A549 (cell line): Measurements from ENCODE around the gene OXTR. TPM values are rescaled to one million over a fixed set of nuclear protein-coding genes. Genes with fewer than 3 reads are reported as not detected.

Experiments used
- ATAC-seq, 2 experiments: fragments of 200-7000 bp in 1 of 2; fragments of >200 bp in 1 of 2; cut with Nextera tagmentation in 1 of 2; cut with Tn5 transposase in 1 of 2; 3 replicates each; pipeline versions ENCODE4 v1.8.0 to v1.9.1; 2018 to 2020; ENCODE audit warnings: mild to moderate bottlenecking in 1 of 2, moderate library complexity in 1 of 2
- CTCF ChIA-PET: fragments of 300-600 bp; sonication (Branson Sonifier 250); formaldehyde crosslinking; extraction: SDS; loops from one replicate; lab custom pipeline; 2021; ENCODE audit warnings: antibody characterized with exemption, inconsistent platforms; lab: Yijun Ruan, JAX
- POLR2A ChIA-PET: fragments of 350-600 bp; formaldehyde crosslinking; extraction: SDS; loops from one replicate; lab custom pipeline; 2021; ENCODE audit warnings: antibody characterized with exemption, inconsistent platforms; lab: Yijun Ruan, JAX
- DNase-seq, 2 experiments: peaks; one replicate each; pipeline versions ENCODE4 v3.0.0 to v3.0.0-alpha.2; 2011 to 2016; ENCODE audit warnings: low read depth in 1 of 2, low spot score in 1 of 2
- FAIRE-seq: peaks from 2 replicates; lab custom pipeline; 2011; peaks lifted over from hg19 to GRCh38; lab: Jason Lieb, UNC
- H3K27ac ChIP-seq, 2 experiments: fragments of >200 bp; sonication (Bioruptor Twin); formaldehyde crosslinking; 3 replicates each; pipeline ENCODE4 v1.5.1; 2016 to 2017
- H3K4me1 ChIP-seq: fragments of >200 bp; sonication (Bioruptor Twin); formaldehyde crosslinking; 3 replicates; pipeline ENCODE4 v1.6.1; 2016
- H3K4me2 ChIP-seq: fragments of >200 bp; sonication (Bioruptor Twin); formaldehyde crosslinking; 3 replicates; pipeline ENCODE4 v1.6.1; 2016
- H3K4me3 ChIP-seq: fragments of >200 bp; sonication (Bioruptor Twin); formaldehyde crosslinking; 3 replicates; pipeline ENCODE4 v1.5.1; 2016
- H3K9me3 ChIP-seq: fragments of >200 bp; sonication (Bioruptor Twin); formaldehyde crosslinking; 3 replicates; pipeline ENCODE4 v1.6.1; 2016
- BHLHE40 ChIP-seq: IDR thresholded peaks from 2 replicates; pipeline ENCODE4 v1.6.1; 2012; ENCODE audit warnings: low read depth, low read length, inconsistent platforms
- CHD2 ChIP-seq: fragments of 150-350 bp; IDR thresholded peaks from 2 replicates; pipeline ENCODE4 v1.6.1; 2014; ENCODE audit warnings: low read length; ENCODE audit not compliant: partially characterized antibody
- CHD4 ChIP-seq: fragments of 200-600 bp; sonication (generic); IDR thresholded peaks from 2 replicates; pipeline ENCODE4 v1.6.1; 2016; ENCODE audit warnings: antibody characterized with exemption, mild to moderate bottlenecking, borderline replicate concordance
- FOSB ChIP-seq: fragments of 250-450 bp; sonication (Bioruptor Pico); IDR thresholded peaks from 2 replicates; pipeline ENCODE4 v1.5.0; 2020; ENCODE audit warnings: mild to moderate bottlenecking, moderate library complexity
- FOXS1 ChIP-seq: fragments of 250-450 bp; sonication (Bioruptor Pico); IDR thresholded peaks from 2 replicates; pipeline ENCODE4 v1.5.0; 2020; ENCODE audit warnings: mild to moderate bottlenecking, moderate library complexity
- HOXA7 ChIP-seq: fragments of 250-450 bp; sonication (Bioruptor Pico); IDR thresholded peaks from 2 replicates; pipeline ENCODE4 v1.5.0; 2020; ENCODE audit warnings: mild to moderate bottlenecking, moderate library complexity
- JUN ChIP-seq, 2 experiments: fragments of >200 bp; sonication (Bioruptor Twin); formaldehyde crosslinking; IDR thresholded peaks; 2 replicates in 1 of 2; 3 replicates in 1 of 2; pipeline ENCODE4 v1.6.1; 2016 to 2017
- MAFK ChIP-seq: fragments of 450-650 bp; IDR thresholded peaks from 2 replicates; pipeline ENCODE4 v1.6.1; 2014; ENCODE audit not compliant: partially characterized antibody
- NFE2L2 ChIP-seq: fragments of 150-350 bp; conservative IDR thresholded peaks from 2 replicates; pipeline ENCODE4 v1.6.1; 2014; ENCODE audit warnings: low read length
- NR3C1 ChIP-seq: fragments of >200 bp; sonication (Bioruptor Twin); formaldehyde crosslinking; IDR thresholded peaks from 3 replicates; pipeline ENCODE4 v1.6.1; 2017
- PHF8 ChIP-seq: fragments of 200-600 bp; sonication (generic); IDR thresholded peaks from 2 replicates; pipeline ENCODE4 v1.6.1; 2016; ENCODE audit warnings: low read depth, mild to moderate bottlenecking, antibody characterized with exemption, moderate library complexity, borderline replicate concordance
- POLR2A ChIP-seq: IDR thresholded peaks from 2 replicates; pipeline ENCODE4 v1.6.1; 2012; ENCODE audit warnings: mild to moderate bottlenecking, low read length
- POLR2AphosphoS2 ChIP-seq: conservative IDR thresholded peaks from 2 replicates; pipeline ENCODE4 v1.6.1; 2012; ENCODE audit warnings: low read length, improper control_type of control experiment, inconsistent platforms
- RARB ChIP-seq: fragments of 250-450 bp; sonication (Bioruptor Pico); IDR thresholded peaks from 2 replicates; pipeline ENCODE4 v1.8.0; 2021; ENCODE audit warnings: mild to moderate bottlenecking, moderate library complexity
- RNF2 ChIP-seq: fragments of 200-600 bp; sonication (generic); IDR thresholded peaks from 2 replicates; pipeline ENCODE4 v1.6.1; 2016; ENCODE audit warnings: low read depth, mild to moderate bottlenecking, antibody characterized with exemption, moderate library complexity, borderline replicate concordance
- TP53 ChIP-seq: fragments of 250-450 bp; sonication (Bioruptor Pico); IDR thresholded peaks from 2 replicates; pipeline ENCODE4 v1.5.0; 2021; ENCODE audit warnings: mild to moderate bottlenecking, moderate library complexity
- ZC3H11A ChIP-seq: fragments of 450-650 bp; IDR thresholded peaks from 2 replicates; pipeline ENCODE4 v1.6.1; 2014; ENCODE audit warnings: antibody characterized with exemption, mild to moderate bottlenecking
- ZFP36 ChIP-seq: fragments of 450-650 bp; IDR thresholded peaks from 2 replicates; pipeline ENCODE4 v1.6.1; 2014; ENCODE audit warnings: borderline replicate concordance; ENCODE audit not compliant: partially characterized antibody
- ZSCAN20 ChIP-seq: fragments of 250-450 bp; sonication (Bioruptor Pico); IDR thresholded peaks from 2 replicates; pipeline ENCODE4 v1.8.0; 2022; ENCODE audit warnings: mild to moderate bottlenecking, moderate library complexity
- WGBS: methylation state at CpG from one replicate; pipeline ENCODE4 v1.1.6; 2017; ENCODE audit errors: missing lambda C conversion rate; 5-methylcytosine and 5-hydroxymethylcytosine counted together
- polyA plus RNA-seq, 4 experiments: library from polyadenylated mRNA; depleted of rRNA in 3 of 4; stranded (reverse); fragments of >200 nt; fragmentation: RNase III in 1 of 4; extraction: RNeasy Plus Mini Kit Qiagen cat#74134 plus additional on column Dnase treatment in 1 of 4; gene quantifications; 2 replicates in 3 of 4; 3 replicates in 1 of 4; pipeline ENCODE4 v1.2.3, GENCODE V29; 2011 to 2017
- TF ChIP-seq, protein P1 (sequence below): fragments of 250-450 bp; sonication (Bioruptor Pico); IDR thresholded peaks from 2 replicates; pipeline ENCODE4 v1.5.0; 2021; ENCODE audit warnings: mild to moderate bottlenecking, moderate library complexity, borderline replicate concordance
- TF ChIP-seq, protein P2 (sequence below): fragments of 150-350 bp; IDR thresholded peaks from 2 replicates; pipeline ENCODE4 v1.6.1; 2014; ENCODE audit warnings: low read depth, mild to moderate bottlenecking, low read length
- TF ChIP-seq, protein P3 (sequence below): fragments of 200-600 bp; sonication (generic); IDR thresholded peaks from 2 replicates; pipeline ENCODE4 v1.6.1; 2016; ENCODE audit warnings: antibody characterized with exemption, mild to moderate bottlenecking, moderate library complexity
- TF ChIP-seq, protein P4 (sequence below): fragments of >200 bp; sonication (Bioruptor Twin); formaldehyde crosslinking; IDR thresholded peaks from 3 replicates; pipeline ENCODE4 v1.5.1; 2016

OXTR gene
- polyA plus RNA-seq, 2 of the 4 experiments (the other 2 are of a cell fraction): 2.1 to 2.4 TPM

DNA sequence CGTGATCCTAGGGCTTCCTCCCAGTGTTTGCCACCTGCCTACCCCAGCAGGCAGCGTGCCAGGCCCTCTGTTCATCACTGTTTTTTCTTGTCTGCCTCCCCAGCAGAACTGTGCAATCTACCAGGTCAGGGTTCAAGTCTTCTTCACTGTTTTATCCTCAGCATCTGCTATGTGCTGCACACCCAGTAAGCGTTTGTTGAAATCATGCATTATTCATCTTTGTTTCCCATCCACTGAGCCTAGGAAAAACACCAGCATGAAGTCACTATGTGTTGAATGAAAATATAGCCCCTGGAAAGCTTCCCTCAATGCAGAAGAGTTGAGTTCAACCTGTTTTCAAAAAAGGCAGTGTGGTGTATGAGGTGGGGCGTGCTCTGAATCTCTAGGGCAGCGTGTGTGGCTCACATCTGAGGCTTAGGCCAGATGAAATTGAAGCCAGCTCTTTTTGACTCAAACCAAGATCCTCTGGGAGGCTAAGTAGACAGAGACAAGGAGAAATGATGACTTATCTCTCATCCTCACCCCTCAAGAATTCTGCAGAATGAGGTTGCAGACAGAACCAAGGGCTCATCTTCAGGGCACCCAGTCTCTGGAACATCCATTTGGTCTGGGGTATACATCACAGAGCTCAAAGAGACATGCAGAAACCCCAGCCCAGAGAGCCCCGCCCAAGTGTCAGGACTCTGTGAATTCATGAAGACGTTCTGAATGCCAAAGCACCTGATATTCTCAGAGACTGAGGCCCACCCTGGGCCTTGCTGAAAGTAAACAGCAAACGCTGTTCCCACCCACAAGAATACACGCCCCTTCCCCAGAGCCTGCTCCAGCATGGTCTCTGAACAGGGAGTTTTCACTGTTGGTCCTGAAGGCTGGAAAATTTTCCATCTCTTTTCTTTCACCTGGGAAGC is 41.6 kb downstream of the OXTR start:
- WGBS: 78% methylated on average over 9 of the region's 9 CpGs
- Histone ChIP-seq H3K4me2 (no peak overlapping the region), H3K4me3 (no peak overlapping the region), H3K9me3 (peaks cover 9% of the 10 kb centered on the region; the same call in 2 of the 3 replicates), H3K4me1 (peaks cover 10% of the 10 kb centered on the region; the same call in 2 of the 3 replicates), H3K27ac (no peak overlapping the region)
- FAIRE-seq (no peak), ATAC-seq (no peak), DNase-seq (no peak)
- TF ChIP-seq ZFP36 (no peak), POLR2AphosphoS2 (no peak), FOXS1 (CRISPR knock-in tag) (no peak), RNF2 (no peak), CHD2 (no peak), TP53 (no peak), PHF8 (no peak), ZC3H11A (no peak), HOXA7 (CRISPR knock-in tag) (no peak), JUN (IDR thresholded peaks at IDR 0.05) (no peak), POLR2A (no peak), BHLHE40 (no peak)
- TF ChIP-seq, protein P1, sequence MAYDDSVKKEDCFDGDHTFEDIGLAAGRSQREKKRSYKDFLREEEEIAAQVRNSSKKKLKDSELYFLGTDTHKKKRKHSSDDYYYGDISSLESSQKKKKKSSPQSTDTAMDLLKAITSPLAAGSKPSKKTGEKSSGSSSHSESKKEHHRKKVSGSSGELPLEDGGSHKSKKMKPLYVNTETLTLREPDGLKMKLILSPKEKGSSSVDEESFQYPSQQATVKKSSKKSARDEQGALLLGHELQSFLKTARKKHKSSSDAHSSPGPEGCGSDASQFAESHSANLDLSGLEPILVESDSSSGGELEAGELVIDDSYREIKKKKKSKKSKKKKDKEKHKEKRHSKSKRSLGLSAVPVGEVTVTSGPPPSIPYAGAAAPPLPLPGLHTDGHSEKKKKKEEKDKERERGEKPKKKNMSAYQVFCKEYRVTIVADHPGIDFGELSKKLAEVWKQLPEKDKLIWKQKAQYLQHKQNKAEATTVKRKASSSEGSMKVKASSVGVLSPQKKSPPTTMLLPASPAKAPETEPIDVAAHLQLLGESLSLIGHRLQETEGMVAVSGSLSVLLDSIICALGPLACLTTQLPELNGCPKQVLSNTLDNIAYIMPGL (CRISPR knock-in tag): no peak
- ChIA-PET CTCF (interaction anchor here (0.7 to 1.1 kb wide), 2 partner anchors 15 to 41 kb away, joined by 4 to 5 read pairs; partner anchors contain the start of gene OXTR), POLR2A (no interaction called here)

DNA sequence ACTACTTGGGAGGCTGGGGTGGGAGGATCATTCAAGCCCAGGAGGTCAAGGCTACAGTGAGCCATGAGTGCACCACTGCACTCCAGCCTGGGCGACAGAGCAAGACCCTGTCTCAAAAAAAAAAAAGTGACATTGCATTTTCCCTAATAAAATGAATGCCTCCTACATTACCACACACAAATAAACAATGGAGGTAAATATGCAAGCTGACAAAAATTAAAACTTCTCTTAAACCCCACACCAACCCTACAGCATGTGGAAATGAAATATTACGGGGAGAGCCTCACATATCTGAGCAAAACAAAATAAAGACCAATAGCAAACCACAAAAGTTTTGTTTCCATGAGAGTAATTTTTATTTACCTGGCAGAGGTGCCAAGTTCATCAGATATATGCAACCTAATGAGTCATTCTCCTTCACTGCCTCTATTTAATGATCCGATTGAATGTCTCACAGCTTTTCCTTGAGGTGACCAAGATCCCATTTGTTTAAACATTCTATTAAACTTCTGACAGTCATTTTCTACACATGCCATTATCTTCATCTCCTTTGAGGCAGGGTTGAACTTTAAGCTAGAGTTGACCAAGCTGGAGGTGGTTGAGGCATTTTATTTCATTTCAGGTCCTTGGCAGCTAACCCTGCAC is 45.2 kb downstream of the OXTR start:
- Histone ChIP-seq H3K9me3 (peaks cover 9% of the 10 kb centered on the region; the same call in 2 of the 3 replicates), H3K27ac (no peak overlapping the region), H3K4me2 (peak overlapping the region; percentile 8; the same call in 1 of the 3 replicates), H3K4me3 (no peak overlapping the region), H3K4me1 (peaks cover 10% of the 10 kb centered on the region; the same call in 2 of the 3 replicates)
- ChIA-PET CTCF (interaction anchor here (0.7 to 2.6 kb wide), 6 partner anchors 9 to 45 kb away, joined by 3 to 11 read pairs (median 4); partner anchors contain the start of genes CAV3 and OXTR), POLR2A (no interaction called here)
- ATAC-seq (no peak), DNase-seq (no peak), FAIRE-seq (no peak)
- WGBS: 70% methylated on average over 3 of the region's 3 CpGs
- peak; percentile 73 for TF ChIP-seq MAFK
- TF ChIP-seq CHD4: no peak

DNA sequence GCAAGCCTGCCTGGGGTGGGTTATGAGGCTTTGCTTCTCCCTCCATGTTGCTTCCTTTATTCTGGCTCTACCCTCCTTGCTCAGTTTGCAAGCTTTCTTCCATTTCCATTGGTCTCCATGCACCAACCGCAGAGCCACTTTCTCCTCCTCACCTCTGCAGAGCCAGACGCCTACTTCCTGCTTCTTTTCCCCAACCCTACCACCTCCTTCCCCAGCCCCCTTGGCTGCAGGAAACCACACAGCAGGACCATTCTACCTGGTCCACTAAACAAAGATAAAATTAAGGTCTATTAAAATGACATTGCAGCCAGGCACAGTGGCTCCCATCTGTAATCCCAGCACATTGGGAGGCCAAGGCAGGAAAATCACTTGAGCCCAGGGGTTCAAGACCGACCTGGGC is 45.8 kb downstream of the OXTR start:
- DNase-seq (no peak), FAIRE-seq (no peak), ATAC-seq (no peak)
- Histone ChIP-seq H3K27ac (no peak overlapping the region), H3K9me3 (peaks cover 9% of the 10 kb centered on the region; the same call in 2 of the 3 replicates), H3K4me3 (no peak overlapping the region), H3K4me2 (no peak overlapping the region), H3K4me1 (peaks cover 10% of the 10 kb centered on the region; the same call in 2 of the 3 replicates)
- POLR2A ChIA-PET: no interaction called here
- WGBS: 81% methylated on average over 3 of the region's 3 CpGs
- CTCF ChIA-PET: interaction anchor here (0.8 to 2.0 kb wide), 5 partner anchors 8 to 46 kb away, joined by 3 to 6 read pairs (median 5); partner anchors contain the start of genes CAV3 and OXTR
- TF ChIP-seq FOSB (no peak), ZSCAN20 (CRISPR knock-in tag) (no peak), RARB (CRISPR knock-in tag) (no peak), NR3C1 (no peak), POLR2A (no peak), NFE2L2 (no peak), CHD4 (no peak)
- TF ChIP-seq, protein P2, sequence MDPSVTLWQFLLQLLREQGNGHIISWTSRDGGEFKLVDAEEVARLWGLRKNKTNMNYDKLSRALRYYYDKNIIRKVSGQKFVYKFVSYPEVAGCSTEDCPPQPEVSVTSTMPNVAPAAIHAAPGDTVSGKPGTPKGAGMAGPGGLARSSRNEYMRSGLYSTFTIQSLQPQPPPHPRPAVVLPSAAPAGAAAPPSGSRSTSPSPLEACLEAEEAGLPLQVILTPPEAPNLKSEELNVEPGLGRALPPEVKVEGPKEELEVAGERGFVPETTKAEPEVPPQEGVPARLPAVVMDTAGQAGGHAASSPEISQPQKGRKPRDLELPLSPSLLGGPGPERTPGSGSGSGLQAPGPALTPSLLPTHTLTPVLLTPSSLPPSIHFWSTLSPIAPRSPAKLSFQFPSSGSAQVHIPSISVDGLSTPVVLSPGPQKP: no peak
- TF ChIP-seq, protein P3, sequence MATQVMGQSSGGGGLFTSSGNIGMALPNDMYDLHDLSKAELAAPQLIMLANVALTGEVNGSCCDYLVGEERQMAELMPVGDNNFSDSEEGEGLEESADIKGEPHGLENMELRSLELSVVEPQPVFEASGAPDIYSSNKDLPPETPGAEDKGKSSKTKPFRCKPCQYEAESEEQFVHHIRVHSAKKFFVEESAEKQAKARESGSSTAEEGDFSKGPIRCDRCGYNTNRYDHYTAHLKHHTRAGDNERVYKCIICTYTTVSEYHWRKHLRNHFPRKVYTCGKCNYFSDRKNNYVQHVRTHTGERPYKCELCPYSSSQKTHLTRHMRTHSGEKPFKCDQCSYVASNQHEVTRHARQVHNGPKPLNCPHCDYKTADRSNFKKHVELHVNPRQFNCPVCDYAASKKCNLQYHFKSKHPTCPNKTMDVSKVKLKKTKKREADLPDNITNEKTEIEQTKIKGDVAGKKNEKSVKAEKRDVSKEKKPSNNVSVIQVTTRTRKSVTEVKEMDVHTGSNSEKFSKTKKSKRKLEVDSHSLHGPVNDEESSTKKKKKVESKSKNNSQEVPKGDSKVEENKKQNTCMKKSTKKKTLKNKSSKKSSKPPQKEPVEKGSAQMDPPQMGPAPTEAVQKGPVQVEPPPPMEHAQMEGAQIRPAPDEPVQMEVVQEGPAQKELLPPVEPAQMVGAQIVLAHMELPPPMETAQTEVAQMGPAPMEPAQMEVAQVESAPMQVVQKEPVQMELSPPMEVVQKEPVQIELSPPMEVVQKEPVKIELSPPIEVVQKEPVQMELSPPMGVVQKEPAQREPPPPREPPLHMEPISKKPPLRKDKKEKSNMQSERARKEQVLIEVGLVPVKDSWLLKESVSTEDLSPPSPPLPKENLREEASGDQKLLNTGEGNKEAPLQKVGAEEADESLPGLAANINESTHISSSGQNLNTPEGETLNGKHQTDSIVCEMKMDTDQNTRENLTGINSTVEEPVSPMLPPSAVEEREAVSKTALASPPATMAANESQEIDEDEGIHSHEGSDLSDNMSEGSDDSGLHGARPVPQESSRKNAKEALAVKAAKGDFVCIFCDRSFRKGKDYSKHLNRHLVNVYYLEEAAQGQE: no peak
- TF ChIP-seq, protein P4, sequence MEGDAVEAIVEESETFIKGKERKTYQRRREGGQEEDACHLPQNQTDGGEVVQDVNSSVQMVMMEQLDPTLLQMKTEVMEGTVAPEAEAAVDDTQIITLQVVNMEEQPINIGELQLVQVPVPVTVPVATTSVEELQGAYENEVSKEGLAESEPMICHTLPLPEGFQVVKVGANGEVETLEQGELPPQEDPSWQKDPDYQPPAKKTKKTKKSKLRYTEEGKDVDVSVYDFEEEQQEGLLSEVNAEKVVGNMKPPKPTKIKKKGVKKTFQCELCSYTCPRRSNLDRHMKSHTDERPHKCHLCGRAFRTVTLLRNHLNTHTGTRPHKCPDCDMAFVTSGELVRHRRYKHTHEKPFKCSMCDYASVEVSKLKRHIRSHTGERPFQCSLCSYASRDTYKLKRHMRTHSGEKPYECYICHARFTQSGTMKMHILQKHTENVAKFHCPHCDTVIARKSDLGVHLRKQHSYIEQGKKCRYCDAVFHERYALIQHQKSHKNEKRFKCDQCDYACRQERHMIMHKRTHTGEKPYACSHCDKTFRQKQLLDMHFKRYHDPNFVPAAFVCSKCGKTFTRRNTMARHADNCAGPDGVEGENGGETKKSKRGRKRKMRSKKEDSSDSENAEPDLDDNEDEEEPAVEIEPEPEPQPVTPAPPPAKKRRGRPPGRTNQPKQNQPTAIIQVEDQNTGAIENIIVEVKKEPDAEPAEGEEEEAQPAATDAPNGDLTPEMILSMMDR: no peak
